Trophoblast cell (in vitro differentiated cells and primary cell): ENCODE measurements around the gene STARD5.

Source experiments
- DNase-seq, 2 donors: peaks; one replicate each; pipeline ENCODE4 v3.0.0-alpha.2; 2016
- H2AFZ ChIP-seq: 2 replicates; pipeline ENCODE4 v1.6.1; 2013; ENCODE audit warnings: low read length, moderate library complexity, mild to moderate bottlenecking; ENCODE audit not compliant: insufficient read depth, poor library complexity
- H2AK5ac ChIP-seq: 2 replicates; pipeline ENCODE4 v1.6.1; 2013; ENCODE audit warnings: mild to moderate bottlenecking, low read length
- H2BK120ac ChIP-seq: 2 replicates; pipeline ENCODE4 v1.6.1; 2013; ENCODE audit warnings: low read length, mild to moderate bottlenecking, moderate library complexity; ENCODE audit not compliant: insufficient read depth, poor library complexity
- H2BK12ac ChIP-seq: 2 replicates; pipeline ENCODE4 v1.6.1; 2013; ENCODE audit warnings: mild to moderate bottlenecking, low read length, moderate library complexity
- H2BK5ac ChIP-seq: 2 replicates; pipeline ENCODE4 v1.6.1; 2013; ENCODE audit warnings: low read length, low read depth, moderate library complexity, mild to moderate bottlenecking; ENCODE audit not compliant: poor library complexity
- H3K14ac ChIP-seq: 2 replicates; pipeline ENCODE4 v1.6.1; 2013; ENCODE audit warnings: mild to moderate bottlenecking, low read length
- H3K18ac ChIP-seq: 2 replicates; pipeline ENCODE4 v1.6.1; 2013; ENCODE audit warnings: mild to moderate bottlenecking, low read length
- H3K23ac ChIP-seq: 2 replicates; pipeline ENCODE4 v1.6.1; 2013; ENCODE audit warnings: low read length
- H3K27ac ChIP-seq: 2 replicates; pipeline ENCODE4 v1.5.1; 2013; ENCODE audit warnings: low read depth, mild to moderate bottlenecking, inconsistent platforms, low read length, moderate library complexity
- H3K27me3 ChIP-seq: 2 replicates; pipeline ENCODE4 v1.6.1; 2013; ENCODE audit warnings: inconsistent platforms, mild to moderate bottlenecking, low read length, moderate library complexity; ENCODE audit not compliant: insufficient read depth
- H3K36me3 ChIP-seq, 2 experiments: 1 replicate in 1 of 2; 2 replicates in 1 of 2; pipeline ENCODE4 v1.6.1; 2013; ENCODE audit warnings: low read length in 2 of 2, mild to moderate bottlenecking in 2 of 2, moderate library complexity in 1 of 2; ENCODE audit not compliant: insufficient read depth in 2 of 2, control insufficient read depth in 1 of 2
- H3K4ac ChIP-seq: 2 replicates; pipeline ENCODE4 v1.6.1; 2013; ENCODE audit warnings: low read depth, mild to moderate bottlenecking, low read length, moderate library complexity
- H3K4me1 ChIP-seq, 2 experiments: 1 replicate in 1 of 2; 2 replicates in 1 of 2; pipeline ENCODE4 v1.6.1; 2013; ENCODE audit warnings: low read length in 2 of 2, mild to moderate bottlenecking in 2 of 2, moderate library complexity in 1 of 2; ENCODE audit not compliant: insufficient read depth in 2 of 2, control insufficient read depth in 1 of 2
- H3K4me2 ChIP-seq: 2 replicates; pipeline ENCODE4 v1.6.1; 2013; ENCODE audit warnings: inconsistent platforms, mild to moderate bottlenecking, low read length, moderate library complexity
- H3K4me3 ChIP-seq: 2 replicates; pipeline ENCODE4 v1.5.1; 2013; ENCODE audit warnings: mild to moderate bottlenecking, low read depth, low read length, inconsistent platforms
- H3K79me1 ChIP-seq: one replicate; pipeline ENCODE4 v1.6.1; 2013; ENCODE audit warnings: low read length
- H3K79me2 ChIP-seq: 2 replicates; pipeline ENCODE4 v1.6.1; 2013; ENCODE audit warnings: low read length, mild to moderate bottlenecking; ENCODE audit not compliant: control insufficient read depth, insufficient read depth, poor library complexity
- H3K9ac ChIP-seq: 2 replicates; pipeline ENCODE4 v1.6.1; 2013; ENCODE audit warnings: mild to moderate bottlenecking, low read length
- H3K9me3 ChIP-seq: 2 replicates; pipeline ENCODE4 v1.6.1; 2013; ENCODE audit warnings: low read depth, mild to moderate bottlenecking, control low read depth, inconsistent platforms, low read length; ENCODE audit not compliant: insufficient read depth
- H4K12ac ChIP-seq: 2 replicates; pipeline ENCODE4 v1.6.1; 2013; ENCODE audit warnings: low read depth, mild to moderate bottlenecking, low read length, moderate library complexity
- H4K8ac ChIP-seq: 2 replicates; pipeline ENCODE4 v1.6.1; 2013; ENCODE audit warnings: low read depth, mild to moderate bottlenecking, low read length, moderate library complexity
- H4K91ac ChIP-seq: one replicate; pipeline ENCODE4 v1.6.1; 2013; ENCODE audit warnings: low read depth, mild to moderate bottlenecking, low read length, moderate library complexity
- WGBS: extraction: QIAGEN DNeasy Blood & Tissue Kit; methylation state at CpG from one replicate; pipeline ENCODE4 v1.1.7; 2013; ENCODE audit warnings: missing lambda C conversion rate; ENCODE audit not compliant: insufficient read length, insufficient coverage; ENCODE audit errors: extremely low coverage; 5-methylcytosine and 5-hydroxymethylcytosine counted together

STARD5 gene

DNA sequence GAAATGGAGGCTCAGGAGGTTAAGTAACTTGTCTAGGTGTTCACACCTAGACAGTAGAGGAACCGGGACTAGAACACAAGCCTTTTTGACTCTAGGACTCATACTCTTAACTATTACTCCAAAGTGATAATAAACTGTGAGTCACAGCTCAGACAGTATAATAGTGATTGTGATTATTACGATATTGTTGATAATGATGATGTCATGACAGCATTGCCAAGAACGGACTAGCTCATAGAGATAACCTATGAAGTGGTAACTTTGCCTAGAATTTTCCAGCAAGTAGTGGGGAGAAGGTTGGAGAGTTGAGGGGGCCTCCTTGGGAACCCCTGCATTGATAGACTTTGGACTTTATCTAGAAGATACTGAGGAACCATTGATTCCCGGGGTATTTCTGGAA lies 34.0 kb downstream of the STARD5 start:
- Histone ChIP-seq H2BK120ac (no peak overlapping the region), H4K12ac (no peak overlapping the region), H3K4me1 (no peaks in the 10 kb centered on the region), H2BK12ac (no peak overlapping the region), H3K9me3 (peaks cover 2% of the 10 kb centered on the region), H3K27me3 (no peaks in the 10 kb centered on the region), H3K14ac (no peak overlapping the region), H4K91ac (no peak overlapping the region), H3K36me3 (no peaks in the 10 kb centered on the region), H3K79me1 (no peaks in the 10 kb centered on the region), H3K18ac (no peak overlapping the region), H2AFZ (no peak overlapping the region), H3K4ac (no peak overlapping the region), H2AK5ac (no peak overlapping the region), H2BK5ac (no peak overlapping the region), H3K27ac (no peak overlapping the region), H3K4me3 (no peak overlapping the region), H3K4me2 (no peak overlapping the region), H4K8ac (no peak overlapping the region), H3K9ac (no peak overlapping the region), H3K79me2 (no peaks in the 10 kb centered on the region), H3K23ac (no peak overlapping the region)
- DNase-seq: no peak
- no CpG with 5 or more reads among the region's 4 CpGs for WGBS

DNA sequence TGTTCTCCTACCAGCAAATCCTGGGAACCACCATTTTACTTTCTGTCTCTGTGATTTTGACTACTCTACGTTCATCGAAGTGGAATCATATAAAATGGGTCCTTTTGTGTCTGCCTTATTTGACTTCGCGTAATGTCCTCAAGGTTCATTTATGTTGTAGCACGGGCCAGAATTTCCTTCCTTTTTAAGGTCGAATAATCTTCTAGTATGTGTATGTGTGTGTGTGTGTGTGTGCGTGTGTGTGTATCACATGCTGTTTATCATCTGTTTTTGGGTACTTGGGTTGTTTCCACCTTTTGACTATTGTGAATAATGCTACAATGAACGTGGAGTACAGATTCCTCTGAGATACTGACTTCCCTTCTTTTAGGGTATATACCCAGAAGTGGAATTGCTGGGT lies 35.3 kb downstream of the STARD5 start:
- Histone ChIP-seq H4K8ac (no peak overlapping the region), H2BK120ac (no peak overlapping the region), H3K9me3 (peaks cover 2% of the 10 kb centered on the region), H2BK5ac (no peak overlapping the region), H2BK12ac (no peak overlapping the region), H3K27me3 (no peaks in the 10 kb centered on the region), H3K4me1 (no peaks in the 10 kb centered on the region), H3K14ac (no peak overlapping the region), H3K4ac (no peak overlapping the region), H2AFZ (no peak overlapping the region), H4K12ac (no peak overlapping the region), H3K9ac (no peak overlapping the region), H3K4me2 (no peak overlapping the region), H3K36me3 (no peaks in the 10 kb centered on the region), H3K27ac (no peak overlapping the region), H2AK5ac (no peak overlapping the region), H3K4me3 (no peak overlapping the region), H4K91ac (no peak overlapping the region), H3K23ac (no peak overlapping the region), H3K18ac (no peak overlapping the region), H3K79me2 (no peaks in the 10 kb centered on the region), H3K79me1 (no peaks in the 10 kb centered on the region)
- WGBS: no CpG with 5 or more reads among the region's 8 CpGs
- no peak for DNase-seq

DNA sequence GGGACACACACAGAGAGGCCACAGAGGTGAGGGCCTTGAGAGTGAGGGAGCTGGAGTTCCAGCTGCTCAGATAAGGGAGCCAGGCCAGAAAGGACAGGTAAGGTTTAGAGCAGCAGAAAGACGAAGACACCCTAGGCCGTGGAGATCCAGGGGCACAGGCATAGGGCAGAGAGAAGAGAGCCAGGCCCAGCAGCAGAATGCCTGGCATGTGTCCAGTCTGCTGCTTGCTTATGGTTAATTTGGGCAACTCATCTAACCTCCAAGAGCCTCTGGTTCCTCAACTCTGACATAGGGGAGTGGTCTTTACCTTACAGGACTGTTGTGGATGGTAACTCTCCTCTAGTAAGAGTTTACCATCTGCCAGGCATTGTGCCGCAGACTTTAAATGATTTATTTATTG lies 35.9 kb downstream of the STARD5 start:
- H3K4me2 ChIP-seq: no peak overlapping the region
- H3K4me3 ChIP-seq: no peak overlapping the region
- no peak overlapping the region for H3K27ac ChIP-seq
- no peak overlapping the region for H4K8ac ChIP-seq
- H3K23ac ChIP-seq: no peak overlapping the region
- no peak overlapping the region for H4K91ac ChIP-seq
- peaks cover 2% of the 10 kb centered on the region for H3K9me3 ChIP-seq
- H3K79me1 ChIP-seq: no peaks in the 10 kb centered on the region
- H4K12ac ChIP-seq: no peak overlapping the region
- WGBS: no CpG with 5 or more reads among the region's 3 CpGs
- H3K9ac ChIP-seq: no peak overlapping the region
- H3K4me1 ChIP-seq: peaks cover 0 to under 1% of the 10 kb centered on the region in 2 experiments
- no peaks in the 10 kb centered on the region for H3K79me2 ChIP-seq
- no peak overlapping the region for H3K14ac ChIP-seq
- no peak overlapping the region for H2AFZ ChIP-seq
- H3K18ac ChIP-seq: no peak overlapping the region
- no peak overlapping the region for H2BK120ac ChIP-seq
- no peak overlapping the region for H2BK5ac ChIP-seq
- no peak overlapping the region for H2AK5ac ChIP-seq
- H3K4ac ChIP-seq: no peak overlapping the region
- no peaks in the 10 kb centered on the region for H3K27me3 ChIP-seq
- H3K36me3 ChIP-seq: no peaks in the 10 kb centered on the region
- H2BK12ac ChIP-seq: no peak overlapping the region
- no peak for DNase-seq

DNA sequence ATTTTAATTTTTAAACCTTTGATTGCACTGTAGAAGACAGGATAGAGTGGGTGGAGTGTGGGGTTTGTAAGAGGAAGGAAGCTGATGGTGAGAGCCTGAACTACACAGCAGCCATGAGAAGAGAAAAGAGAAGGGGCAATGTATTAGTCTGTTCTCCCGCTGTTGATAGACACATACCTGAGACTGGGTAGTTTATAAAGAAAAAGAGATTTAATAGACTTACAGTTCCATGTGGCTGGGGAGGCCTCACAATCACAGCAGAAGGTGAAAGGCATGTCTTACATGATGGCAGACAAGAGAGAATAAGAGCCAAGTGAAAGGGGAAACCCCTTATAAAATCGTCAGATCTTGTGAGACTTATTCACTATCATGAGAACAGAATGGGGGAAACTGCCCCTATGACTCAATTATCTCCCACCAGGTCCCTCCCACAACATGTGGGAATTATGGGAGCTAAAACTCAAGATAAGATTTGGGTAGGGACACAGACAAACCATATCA lies 37.3 kb downstream of the STARD5 start:
- H4K8ac ChIP-seq: no peak overlapping the region
- peaks cover 2% of the 10 kb centered on the region for H3K9me3 ChIP-seq
- no peak overlapping the region for H4K12ac ChIP-seq
- no peak overlapping the region for H3K9ac ChIP-seq
- no peak overlapping the region for H2BK5ac ChIP-seq
- no peak for DNase-seq
- no peaks in the 10 kb centered on the region for H3K79me1 ChIP-seq
- no peak overlapping the region for H3K23ac ChIP-seq
- no peaks in the 10 kb centered on the region for H3K36me3 ChIP-seq
- no peaks in the 10 kb centered on the region for H3K79me2 ChIP-seq
- H3K27ac ChIP-seq: no peak overlapping the region
- no peak overlapping the region for H4K91ac ChIP-seq
- H3K18ac ChIP-seq: no peak overlapping the region
- H2BK120ac ChIP-seq: no peak overlapping the region
- no peak overlapping the region for H3K4me3 ChIP-seq
- H2AK5ac ChIP-seq: no peak overlapping the region
- no peak overlapping the region for H3K14ac ChIP-seq
- H3K4me2 ChIP-seq: no peak overlapping the region
- H3K27me3 ChIP-seq: no peaks in the 10 kb centered on the region
- WGBS: no CpG with 5 or more reads among the region's 2 CpGs
- H3K4ac ChIP-seq: no peak overlapping the region
- H2BK12ac ChIP-seq: no peak overlapping the region
- H2AFZ ChIP-seq: no peak overlapping the region
- H3K4me1 ChIP-seq: peaks cover 4 to 12% of the 10 kb centered on the region in 2 experiments
